Natural killer cell (primary cell): ENCODE results near the gene MRM2. TPM values are rescaled to one million over a fixed set of nuclear protein-coding genes. Genes with fewer than 3 reads are reported as not detected.

Source experiments
- ATAC-seq, 3 donors: fragments of 150-1000 bp in 2 of 3; fragments of 200-7000 bp in 1 of 3; cut with Tn5 transposase; 1 replicate in 1 of 3; 2 replicates in 2 of 3; pipeline ENCODE4 v1.10.0; 2021; ENCODE audit warnings: mild to moderate bottlenecking in 2 of 3, moderate library complexity in 2 of 3
- DNase-seq, 2 donors: peaks; one replicate each; pipeline versions ENCODE4 v3.0.0 to v3.0.0-alpha.2; 2013 to 2021; ENCODE audit warnings: mixed read lengths in 1 of 2
- H3K27ac ChIP-seq: one replicate; pipeline ENCODE4 v1.5.1; 2013; ENCODE audit warnings: mild to moderate bottlenecking, low read length
- H3K27me3 ChIP-seq: one replicate; pipeline ENCODE4 v1.6.1; 2013; ENCODE audit warnings: low read length; ENCODE audit not compliant: control insufficient read depth, insufficient read depth
- H3K36me3 ChIP-seq: one replicate; pipeline ENCODE4 v1.6.1; 2013; ENCODE audit warnings: low read length; ENCODE audit not compliant: control insufficient read depth, insufficient read depth
- H3K4me1 ChIP-seq: one replicate; pipeline ENCODE4 v1.6.1; 2013; ENCODE audit warnings: low read length; ENCODE audit not compliant: control insufficient read depth, insufficient read depth
- H3K4me3 ChIP-seq: one replicate; pipeline ENCODE4 v1.5.1; 2013; ENCODE audit warnings: low read length
- H3K9me3 ChIP-seq: one replicate; pipeline ENCODE4 v1.6.1; 2013; ENCODE audit warnings: low read length; ENCODE audit not compliant: control insufficient read depth, insufficient read depth
- H3K27ac Mint-ChIP-seq, 2 donors: one replicate each; pipeline ENCODE4 v1.8.0; 2022; ENCODE audit warnings: mild to moderate bottlenecking in 2 of 2, mixed read lengths in 2 of 2, moderate library complexity in 1 of 2
- H3K27me3 Mint-ChIP-seq, 2 donors: one replicate each; pipeline ENCODE4 v1.8.0; 2022; ENCODE audit warnings: low read depth in 2 of 2, mixed read lengths in 2 of 2
- H3K36me3 Mint-ChIP-seq: one replicate; pipeline ENCODE4 v1.8.0; 2022; ENCODE audit warnings: mixed read lengths
- H3K4me1 Mint-ChIP-seq, 2 donors: one replicate each; pipeline ENCODE4 v1.8.0; 2022; ENCODE audit warnings: mixed read lengths in 2 of 2
- H3K4me3 Mint-ChIP-seq: one replicate; pipeline ENCODE4 v1.8.0; 2022; ENCODE audit warnings: mild to moderate bottlenecking, moderate library complexity, mixed read lengths
- H3K9me3 Mint-ChIP-seq, 2 donors: one replicate each; pipeline ENCODE4 v1.8.0; 2022; ENCODE audit warnings: mixed read lengths in 2 of 2
- WGBS: methylation state at CpG from one replicate; pipeline ENCODE4 v1.1.7; 2013; ENCODE audit warnings: missing lambda C conversion rate; ENCODE audit not compliant: insufficient coverage; 5-methylcytosine and 5-hydroxymethylcytosine counted together
- intact Hi-C: fragments of 100-400 bp; cut with micrococcal nuclease; formaldehyde crosslinking; loops from one replicate; pipeline ENCODE4 v1.14.2; 2022
- total RNA-seq, 4 donors: library from RNA; stranded (reverse); fragments of 120-200 nt in 1 of 4; gene quantifications; one replicate each; pipeline versions ENCODE4 v1.2.3 to v1.2.4, GENCODE V29; 2013 to 2022
- TF ChIP-seq, protein P1 (sequence below): fragments of 200-600 bp; IDR thresholded peaks from one replicate; pipeline ENCODE4 v1.8.0; 2022; ENCODE audit warnings: antibody characterized with exemption

MRM2 gene
- total RNA-seq, 3 donors from 2014 or later (not counting 1 experiment from before 2014, with no cell fraction given): 7.9 to 12.0 (median 10.0) TPM

DNA sequence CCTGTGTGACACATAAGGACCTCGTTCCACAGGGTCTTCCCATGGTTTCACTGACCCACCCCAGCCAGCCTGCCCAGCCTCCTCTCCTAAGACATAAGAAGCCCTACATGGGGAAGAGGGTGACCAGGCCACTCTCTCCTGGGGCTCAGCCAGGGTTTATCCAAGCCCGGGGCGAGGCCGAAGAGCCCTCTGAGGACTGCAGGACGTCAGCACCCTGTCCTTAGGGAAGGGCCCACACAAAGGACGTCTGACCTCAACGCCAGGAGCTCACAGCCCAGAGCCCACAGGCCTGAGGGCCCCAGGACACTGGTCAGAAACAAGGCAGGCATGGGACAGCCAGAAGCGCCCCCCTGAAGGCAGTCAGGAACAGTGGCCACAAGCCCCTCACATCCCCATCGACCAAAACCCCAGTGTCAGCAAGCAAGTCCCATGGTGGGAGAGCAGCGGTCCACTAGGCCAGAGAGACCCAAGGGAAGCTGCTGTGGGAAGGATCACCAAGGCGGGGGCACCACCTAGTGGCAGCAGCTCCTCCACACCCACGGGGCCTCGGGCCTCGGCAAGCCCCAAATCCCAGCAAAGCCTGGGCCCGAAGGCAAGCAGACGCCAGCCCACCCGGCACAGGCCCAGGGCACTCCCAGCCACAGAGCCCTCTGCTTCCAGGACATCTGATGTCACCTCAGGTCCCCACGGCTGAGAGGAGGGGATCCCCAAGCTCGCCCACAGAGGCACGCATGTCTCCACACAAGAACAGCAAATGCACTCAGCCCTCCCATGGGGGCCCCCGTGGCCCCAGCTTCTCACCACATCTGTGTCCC is 32.7 kb downstream of the MRM2 start:
- Mint-ChIP-seq H3K36me3 (peaks cover 7% of the 10 kb centered on the region), H3K27me3 (no peaks in the 10 kb centered on the region), H3K27ac (no peak overlapping the region), H3K4me3 (no peak overlapping the region), H3K9me3 (no peaks in the 10 kb centered on the region), H3K4me1 (peaks cover 0 to 5% of the 10 kb centered on the region in 2 donors)
- no peak overlapping the region for H3K27ac ChIP-seq
- TF ChIP-seq, protein P1, sequence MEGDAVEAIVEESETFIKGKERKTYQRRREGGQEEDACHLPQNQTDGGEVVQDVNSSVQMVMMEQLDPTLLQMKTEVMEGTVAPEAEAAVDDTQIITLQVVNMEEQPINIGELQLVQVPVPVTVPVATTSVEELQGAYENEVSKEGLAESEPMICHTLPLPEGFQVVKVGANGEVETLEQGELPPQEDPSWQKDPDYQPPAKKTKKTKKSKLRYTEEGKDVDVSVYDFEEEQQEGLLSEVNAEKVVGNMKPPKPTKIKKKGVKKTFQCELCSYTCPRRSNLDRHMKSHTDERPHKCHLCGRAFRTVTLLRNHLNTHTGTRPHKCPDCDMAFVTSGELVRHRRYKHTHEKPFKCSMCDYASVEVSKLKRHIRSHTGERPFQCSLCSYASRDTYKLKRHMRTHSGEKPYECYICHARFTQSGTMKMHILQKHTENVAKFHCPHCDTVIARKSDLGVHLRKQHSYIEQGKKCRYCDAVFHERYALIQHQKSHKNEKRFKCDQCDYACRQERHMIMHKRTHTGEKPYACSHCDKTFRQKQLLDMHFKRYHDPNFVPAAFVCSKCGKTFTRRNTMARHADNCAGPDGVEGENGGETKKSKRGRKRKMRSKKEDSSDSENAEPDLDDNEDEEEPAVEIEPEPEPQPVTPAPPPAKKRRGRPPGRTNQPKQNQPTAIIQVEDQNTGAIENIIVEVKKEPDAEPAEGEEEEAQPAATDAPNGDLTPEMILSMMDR: peak; percentile 37
- ATAC-seq (peak in 1 of 3 donors; percentile 70), DNase-seq (peak; percentile 35 to 63)
- no peak overlapping the region for H3K4me3 ChIP-seq
- H3K9me3 ChIP-seq: no peaks in the 10 kb centered on the region
- 76% methylated on average over 21 of the region's 21 CpGs for WGBS
- intact Hi-C loops: no loop called here
- no peaks in the 10 kb centered on the region for H3K4me1 ChIP-seq
- H3K27me3 ChIP-seq: no peaks in the 10 kb centered on the region
- H3K36me3 ChIP-seq: peaks cover 33% of the 10 kb centered on the region

DNA sequence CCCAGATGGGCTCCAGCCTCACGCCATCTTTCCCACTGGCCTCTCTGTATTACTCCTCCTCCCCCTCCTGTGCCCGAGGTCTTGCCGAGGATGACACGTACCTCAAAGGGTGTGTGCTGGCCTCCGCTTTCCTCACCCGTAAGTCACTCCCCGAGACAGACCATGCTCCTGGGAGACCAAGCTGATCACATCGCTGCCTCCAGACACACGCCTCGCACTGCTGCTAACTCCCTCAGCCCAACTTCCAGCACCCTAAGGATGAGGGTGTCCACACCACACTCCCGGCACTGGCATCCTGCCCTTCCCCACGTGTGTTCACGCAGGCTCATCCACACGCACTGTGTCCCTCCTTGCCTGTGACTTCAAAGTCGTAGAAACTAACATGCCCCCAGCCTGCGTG is 33.3 kb downstream of the MRM2 start:
- H3K9me3 ChIP-seq: no peaks in the 10 kb centered on the region
- Mint-ChIP-seq H3K4me3 (no peak overlapping the region), H3K4me1 (peaks cover 0 to 5% of the 10 kb centered on the region in 2 donors), H3K36me3 (peaks cover 7% of the 10 kb centered on the region), H3K9me3 (no peaks in the 10 kb centered on the region), H3K27ac (no peak overlapping the region), H3K27me3 (no peaks in the 10 kb centered on the region)
- TF ChIP-seq, protein P1: no peak
- DNase-seq (no peak), ATAC-seq (no peak)
- no peak overlapping the region for H3K27ac ChIP-seq
- H3K27me3 ChIP-seq: no peaks in the 10 kb centered on the region
- no peak overlapping the region for H3K4me3 ChIP-seq
- H3K36me3 ChIP-seq: peaks cover 30% of the 10 kb centered on the region
- intact Hi-C loops: no loop called here
- WGBS: 96% methylated on average over 16 of the region's 16 CpGs
- no peaks in the 10 kb centered on the region for H3K4me1 ChIP-seq

DNA sequence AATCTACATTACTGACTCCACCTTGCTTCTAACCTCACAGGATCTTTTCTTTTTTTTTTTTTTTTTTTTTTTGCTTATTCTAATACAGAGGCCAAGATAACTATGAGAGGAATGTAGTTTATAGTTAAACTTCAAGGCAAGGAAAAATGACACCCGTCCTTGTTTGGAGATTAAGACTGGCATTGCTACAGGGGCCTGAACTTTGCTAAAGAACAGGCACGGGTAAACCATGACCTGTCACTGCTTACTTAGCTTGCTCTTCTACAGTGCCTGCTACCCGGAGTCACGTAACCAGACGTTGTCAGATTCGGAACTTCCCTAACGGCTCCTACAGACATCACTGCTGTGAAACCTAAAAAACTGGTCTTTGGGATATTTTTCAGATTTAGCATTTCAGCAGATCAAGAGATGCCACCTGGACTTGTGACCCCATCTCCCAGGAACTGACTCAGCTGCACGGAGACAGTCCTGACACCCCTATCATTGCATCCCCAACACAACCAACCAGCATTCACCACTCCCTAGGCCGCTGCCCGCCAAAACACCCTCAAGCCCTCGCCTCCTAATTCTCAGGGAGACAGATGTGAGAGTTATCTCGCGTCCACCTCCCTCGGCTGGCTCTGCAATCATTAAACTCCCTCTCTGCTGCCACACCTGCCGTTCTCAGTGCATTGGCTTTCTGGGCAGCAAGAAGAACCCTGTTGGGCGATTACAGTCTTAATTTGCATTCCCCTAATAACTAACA is 36.8 kb downstream of the MRM2 start:
- H3K9me3 Mint-ChIP-seq: no peaks in the 10 kb centered on the region
- no peaks in the 10 kb centered on the region for H3K36me3 Mint-ChIP-seq
- H3K27ac Mint-ChIP-seq: no peak overlapping the region
- Histone ChIP-seq H3K4me3 (no peak overlapping the region), H3K27ac (no peak overlapping the region), H3K27me3 (no peaks in the 10 kb centered on the region), H3K9me3 (no peaks in the 10 kb centered on the region), H3K36me3 (peaks cover 8% of the 10 kb centered on the region), H3K4me1 (no peaks in the 10 kb centered on the region)
- ATAC-seq: no peak
- no peak overlapping the region for H3K4me3 Mint-ChIP-seq
- intact Hi-C loops: no loop called here
- H3K4me1 Mint-ChIP-seq: peaks cover 0 to 5% of the 10 kb centered on the region in 2 donors
- 95% methylated on average over 16 of the region's 16 CpGs for WGBS
- no peaks in the 10 kb centered on the region for H3K27me3 Mint-ChIP-seq
- TF ChIP-seq, protein P1: no peak
- no peak for DNase-seq
